ENCODE results near the gene EML6.

Gene EML6

GRCh38 chr2:54952978-54953456 is 229.6 kb downstream of the EML6 start:
- DNase-seq: no peak

DNA sequence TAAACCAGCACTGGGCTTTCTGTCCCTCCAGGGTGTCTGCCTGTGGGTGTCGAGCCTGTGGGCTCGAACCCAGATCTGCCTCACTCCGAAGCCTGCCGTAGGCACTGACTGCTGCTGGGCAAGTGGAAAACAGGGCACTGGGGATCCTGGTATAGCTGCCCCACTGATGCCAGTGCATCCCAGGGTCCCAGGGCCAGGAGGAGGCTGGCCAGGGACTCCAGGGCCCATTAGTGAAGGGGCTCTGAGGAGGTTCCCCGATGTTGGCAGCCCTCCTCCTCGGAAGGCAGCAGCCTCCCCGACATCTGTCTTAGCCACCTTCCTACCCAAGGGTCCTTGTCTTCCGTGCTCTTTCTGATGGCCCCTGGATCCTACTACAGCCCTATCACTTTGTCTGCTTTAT is 230.7 kb downstream of the EML6 start:
- no peak for DNase-seq

DNA sequence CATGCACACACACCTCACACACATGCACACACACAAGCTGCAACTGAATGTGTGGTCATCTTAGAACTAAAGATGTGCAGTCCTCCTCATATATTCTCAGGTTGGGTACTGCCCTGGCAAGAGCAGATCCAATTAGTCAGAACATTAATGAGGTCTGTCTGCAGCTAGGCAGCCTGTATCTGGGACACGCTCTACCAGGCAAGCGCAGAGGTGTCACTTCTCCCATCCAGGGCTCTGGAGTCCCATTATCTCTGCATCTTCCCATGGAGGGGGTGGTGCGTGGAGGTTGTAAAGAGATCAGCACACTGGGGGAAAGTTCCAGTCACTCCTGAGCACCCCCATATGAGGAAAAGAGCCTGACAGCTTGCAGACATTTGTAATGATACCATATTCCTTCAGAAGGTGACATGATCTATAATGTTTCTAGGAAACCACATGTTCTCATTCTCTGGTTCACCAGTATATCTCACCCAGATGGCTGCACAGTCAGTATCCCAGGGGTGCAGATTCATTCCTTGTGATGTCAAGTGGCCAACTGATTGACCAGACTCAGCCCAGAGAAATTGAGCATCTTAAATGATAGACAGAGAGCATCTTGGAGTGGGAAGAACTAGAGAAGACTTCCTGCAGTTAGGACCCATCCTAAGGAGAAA is 231.4 kb downstream of the EML6 start:
- no peak for DNase-seq

GRCh38 chr2:54955358-54956110 is 232.1 kb downstream of the EML6 start:
- no peak for DNase-seq

- no peak for DNase-seq
These were observed 232.7 kb downstream of the EML6 start for GRCh38 chr2:54956111-54956627.

- no peak for DNase-seq
These were observed 234.0 kb downstream of the EML6 start for GRCh38 chr2:54957321-54957999.

- no peak for DNase-seq
These were observed 235.4 kb downstream of the EML6 start for GRCh38 chr2:54958717-54959371.

DNA sequence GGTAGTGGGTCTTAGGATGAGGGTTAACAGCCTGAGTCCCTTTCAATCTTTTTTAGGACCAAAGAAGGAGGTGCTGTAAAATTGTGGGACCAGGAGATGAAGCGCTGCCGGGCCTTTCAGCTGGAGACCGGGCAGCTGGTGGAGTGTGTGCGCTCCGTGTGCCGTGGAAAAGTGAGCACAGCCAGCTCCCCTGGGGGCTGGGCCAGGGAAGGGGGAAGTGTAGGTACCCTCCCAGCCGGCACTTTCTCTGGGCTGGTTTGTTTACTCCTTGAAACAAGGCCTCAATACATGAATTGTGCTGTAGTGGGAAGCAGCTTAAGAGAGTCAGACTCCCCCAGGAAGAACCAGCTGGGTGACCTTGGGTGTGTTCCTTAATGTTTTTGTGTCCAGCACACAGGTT is 236.7 kb downstream of the EML6 start:
- no peak for DNase-seq

GRCh38 chr2:54962511-54962910 is 239.0 kb downstream of the EML6 start:
- no peak for DNase-seq

DNA sequence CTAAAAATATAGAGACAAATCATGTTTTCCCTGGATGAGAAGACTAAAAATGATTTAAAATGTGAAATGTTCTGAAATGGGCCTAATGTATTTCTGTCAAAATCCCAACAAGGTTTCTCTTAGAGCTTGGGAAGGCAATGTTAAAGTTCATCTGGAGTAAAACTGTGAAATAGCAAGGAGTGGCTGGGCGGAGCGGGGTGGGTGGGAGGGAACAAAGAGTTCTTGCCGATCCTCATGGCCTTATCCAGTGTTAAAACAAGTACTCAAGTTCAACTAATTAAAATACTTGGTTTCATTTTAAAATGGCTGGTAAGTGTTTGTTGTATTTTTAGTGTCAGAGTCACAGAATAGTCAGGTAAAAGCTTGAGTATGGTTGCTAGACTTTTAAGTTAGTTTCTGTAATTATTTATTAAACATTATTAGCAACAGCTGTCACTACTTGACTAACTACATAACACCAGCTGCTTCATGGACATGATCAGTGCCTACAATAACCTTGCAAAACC is 239.5 kb downstream of the EML6 start:
- DNase-seq: no peak

- no peak for DNase-seq
These were observed 240.0 kb downstream of the EML6 start for GRCh38 chr2:54963476-54963875.

DNA sequence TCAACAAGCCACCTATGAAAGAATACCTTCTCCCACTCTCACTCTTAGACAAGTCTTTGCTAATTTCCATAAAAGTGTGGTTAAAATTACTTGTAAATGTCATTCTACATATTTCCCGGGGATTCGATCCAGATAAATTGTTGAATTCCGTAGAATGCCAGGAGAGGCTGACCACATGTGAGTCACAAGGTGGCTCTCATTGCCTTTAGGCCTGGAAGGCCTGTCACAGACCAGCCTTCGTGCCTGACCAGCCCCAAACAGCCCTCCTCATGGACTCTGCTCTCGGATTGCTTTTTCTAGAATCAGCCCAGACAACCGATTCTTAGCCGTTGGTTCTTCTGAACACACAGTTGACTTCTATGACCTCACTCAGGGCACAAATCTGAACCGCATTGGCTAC is 240.8 kb downstream of the EML6 start:
- no peak for DNase-seq

DNA sequence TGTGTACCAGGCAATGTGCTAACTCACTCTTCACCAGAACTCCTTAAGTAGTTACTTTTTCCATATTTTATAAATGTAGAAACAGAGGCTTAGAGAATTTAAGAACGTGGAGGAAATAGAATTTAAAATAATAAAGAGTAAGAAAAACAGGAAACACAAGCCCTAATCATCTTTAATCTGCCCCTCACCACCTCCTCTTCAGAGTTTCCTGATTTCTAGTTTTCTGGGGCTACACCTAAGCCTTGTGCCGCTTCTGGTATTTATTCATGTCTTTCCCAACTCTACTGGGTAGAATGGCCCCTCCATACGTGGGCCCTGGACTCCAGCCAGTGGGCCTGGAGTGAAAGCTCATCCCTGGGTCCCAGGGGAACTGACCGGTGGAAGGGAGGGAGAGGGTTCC is 241.4 kb downstream of the EML6 start:
- DNase-seq: no peak

DNA sequence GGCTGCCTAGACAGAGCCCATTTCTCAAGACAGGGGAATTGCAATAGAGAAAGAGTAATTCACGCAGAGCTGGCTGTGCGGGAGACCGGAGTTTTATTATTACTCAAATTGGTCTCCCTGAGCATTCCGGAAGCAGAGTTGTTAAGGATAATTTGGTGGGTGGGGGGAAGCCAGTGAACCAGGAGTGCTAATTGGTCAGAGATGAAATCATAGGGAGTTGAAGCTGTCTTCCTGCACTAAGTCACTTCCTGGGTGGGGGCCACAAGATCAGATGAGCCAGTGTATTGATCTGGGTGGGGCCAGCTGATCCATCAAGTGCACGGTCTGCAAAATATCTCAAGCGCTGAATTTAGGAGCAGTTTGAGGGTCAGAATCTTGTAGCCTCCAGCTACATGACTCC is 242.0 kb downstream of the EML6 start:
- no peak for DNase-seq

DNA sequence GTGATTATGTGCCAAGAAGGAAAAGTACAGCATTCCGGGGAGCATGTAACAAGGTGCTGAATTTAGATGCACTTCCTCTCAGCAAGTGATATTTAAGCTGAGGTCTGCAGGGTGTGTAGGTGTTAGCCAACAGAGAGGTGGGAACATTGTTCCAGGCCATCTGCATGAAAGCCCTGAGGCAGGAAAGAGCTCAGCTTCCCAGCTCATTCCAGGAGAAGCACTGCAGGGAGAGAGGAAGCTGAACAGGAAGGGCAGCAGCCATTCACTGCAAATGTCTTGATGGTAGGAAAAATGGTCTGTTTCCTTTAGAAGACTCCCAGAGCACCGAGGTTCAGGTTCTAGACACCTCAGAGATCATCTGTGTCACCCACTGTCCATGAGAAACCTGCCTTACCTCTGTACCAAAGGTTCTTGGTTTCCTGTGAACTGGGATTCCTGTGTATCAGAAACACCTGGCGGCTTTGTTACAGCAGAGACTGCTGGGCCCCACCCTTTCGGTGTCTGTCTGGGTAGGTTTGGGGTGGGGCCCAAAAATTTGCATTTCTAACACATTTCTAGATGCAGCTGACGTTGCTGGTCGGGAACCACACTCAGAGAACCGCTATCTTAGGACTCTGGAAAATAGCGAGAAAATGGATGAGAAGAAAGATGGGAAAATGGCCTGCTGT is 242.8 kb downstream of the EML6 start:
- DNase-seq: no peak

GRCh38 chr2:54966837-54967236 is 243.4 kb downstream of the EML6 start:
- no peak for DNase-seq

DNA sequence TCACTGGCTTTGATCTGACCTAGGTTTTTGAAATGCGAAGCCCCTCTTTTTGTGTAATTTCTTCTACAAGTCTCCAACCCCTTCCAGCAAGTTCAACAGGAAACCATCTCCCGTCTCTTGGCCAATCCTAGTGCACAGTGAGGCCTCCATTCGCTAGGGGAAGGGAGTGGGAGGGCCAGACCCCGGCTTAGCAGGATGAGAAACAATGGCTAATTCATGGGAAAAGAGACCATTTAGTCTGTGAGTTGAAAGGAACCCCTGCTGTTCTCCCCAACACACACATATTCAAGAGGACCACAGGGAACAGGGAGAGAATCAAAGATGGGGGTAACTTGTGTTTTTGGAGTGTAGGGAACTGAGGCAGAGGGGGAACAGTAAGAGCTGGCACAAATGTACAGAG is 243.8 kb downstream of the EML6 start:
- DNase-seq: no peak

- DNase-seq: no peak
These were observed 244.4 kb downstream of the EML6 start for GRCh38 chr2:54967759-54968365.

- DNase-seq: no peak
These were observed 245.2 kb downstream of the EML6 start for GRCh38 chr2:54968561-54969218.

GRCh38 chr2:54969295-54969939 is 246.0 kb downstream of the EML6 start:
- DNase-seq: no peak

GRCh38 chr2:54969940-54970338 is 246.5 kb downstream of the EML6 start:
- DNase-seq: no peak
